K562 (cell line): ENCODE measurements around the gene ZNF598. TPM values are rescaled to one million over a fixed set of nuclear protein-coding genes. Genes with fewer than 3 reads are reported as not detected.

Experiments
- ATF2 ChIP-seq: sonication (generic); formaldehyde crosslinking; IDR thresholded peaks from 2 replicates; pipeline ENCODE4 v1.8.1; 2022; ENCODE audit warnings: missing genetic modification reagents
- CREB1 ChIP-seq, 2 experiments: sonication (generic) in 1 of 2; formaldehyde crosslinking in 1 of 2; IDR thresholded peaks; 2 replicates each; pipeline versions ENCODE4 v1.6.1 to v1.8.0; 2012 to 2022; ENCODE audit warnings: inconsistent platforms in 1 of 2, mild to moderate bottlenecking in 1 of 2, missing genetic modification reagents in 1 of 2, moderate library complexity in 1 of 2
- EP300 ChIP-seq: IDR thresholded peaks from 2 replicates; pipeline ENCODE4 v1.6.1; 2012; ENCODE audit warnings: low read length, improper control_type of control experiment
- ETV6 ChIP-seq, 3 experiments: fragments of 150-350 bp in 1 of 3; sonication (generic) in 1 of 3; formaldehyde crosslinking in 1 of 3; IDR thresholded peaks; 2 replicates each; pipeline versions ENCODE4 v1.6.1 to v1.8.0; 2014 to 2022; ENCODE audit warnings: borderline replicate concordance in 2 of 3, low read depth in 2 of 3, antibody characterized with exemption in 1 of 3, low read length in 1 of 3, mild to moderate bottlenecking in 1 of 3, missing genetic modification reagents in 1 of 3
- FOXK2 ChIP-seq, 2 experiments: fragments of 450-650 bp; IDR thresholded peaks in 1 of 2; conservative IDR thresholded peaks in 1 of 2; 2 replicates each; pipeline ENCODE4 v1.6.1; 2016; ENCODE audit warnings: low read depth in 2 of 2, mild to moderate bottlenecking in 1 of 2
- KDM2B ChIP-seq: fragments of 250-450 bp; sonication (Bioruptor Pico); IDR thresholded peaks from 2 replicates; pipeline ENCODE4 v1.8.0; 2021; ENCODE audit warnings: mild to moderate bottlenecking, moderate library complexity
- PHB ChIP-seq: fragments of 250-450 bp; sonication (Bioruptor Pico); IDR thresholded peaks from 2 replicates; pipeline ENCODE4 v1.5.0; 2021
- POLR3A ChIP-seq: IDR thresholded peaks from 2 replicates; pipeline ENCODE4 v1.6.1; 2011; ENCODE audit warnings: borderline replicate concordance, mild to moderate bottlenecking, moderate library complexity; ENCODE audit not compliant: insufficient read length, insufficient read depth; ENCODE audit errors: extremely low read depth
- RBFOX2 ChIP-seq: fragments of 200-400 bp; formaldehyde crosslinking; IDR thresholded peaks from 2 replicates; pipeline ENCODE4 v1.6.1; 2017; ENCODE audit warnings: low read depth, mild to moderate bottlenecking, low read length, moderate library complexity
- RCOR1 ChIP-seq, 2 experiments: IDR thresholded peaks; 2 replicates each; pipeline ENCODE4 v1.6.1; 2012; ENCODE audit warnings: low read depth in 2 of 2, low read length in 2 of 2, borderline replicate concordance in 1 of 2, improper control_type of control experiment in 1 of 2
- SRSF9 ChIP-seq: fragments of 200-400 bp; formaldehyde crosslinking; IDR thresholded peaks from 2 replicates; pipeline ENCODE4 v1.6.1; 2017; ENCODE audit warnings: low read depth, low read length, borderline replicate concordance
- TARDBP ChIP-seq: fragments of 450-650 bp; IDR thresholded peaks from 2 replicates; pipeline ENCODE4 v1.6.1; 2016
- ZBTB12 ChIP-seq: fragments of 250-450 bp; sonication (Bioruptor Pico); IDR thresholded peaks from 2 replicates; pipeline ENCODE4 v1.4.0; 2020
- ZFP30 ChIP-seq: fragments of 250-450 bp; sonication (Bioruptor Pico); IDR thresholded peaks from 2 replicates; pipeline ENCODE4 v1.8.0; 2022; ENCODE audit warnings: moderate library complexity, mild to moderate bottlenecking, inconsistent platforms, borderline replicate concordance
- polyA plus RNA-seq, 8 experiments: library from polyadenylated mRNA; depleted of rRNA in 4 of 8; stranded (reverse) in 5 of 8; unstranded in 3 of 8; fragments of >200 nt; fragmentation: Nextera tagmentation in 2 of 8; fragmentation: Illumina TruSeq in 1 of 8; extraction: Ambion mirVana in 2 of 8; extraction: Trizol in 1 of 8; gene quantifications; 2 replicates each; pipeline versions ENCODE4 v1.2.1 to v1.2.3, GENCODE V29; 2011 to 2014; ENCODE audit warnings: inconsistent platforms in 1 of 8, missing spikeins in 1 of 8
- total RNA-seq, 7 experiments: library from RNA; depleted of rRNA in 6 of 7; stranded (reverse); fragments of >200 nt in 6 of 7; fragmentation: Illumina TruSeq in 2 of 7; extraction: Trizol in 2 of 7; gene quantifications; 2 replicates each; pipeline versions ENCODE4 v1.2.1 to v1.2.3, GENCODE V29; 2011 to 2021; ENCODE audit warnings: low replicate concordance in 1 of 7
- TF ChIP-seq, protein P1 (sequence below): sonication (generic); formaldehyde crosslinking; IDR thresholded peaks from 2 replicates; pipeline ENCODE4 v1.8.0; 2022; ENCODE audit warnings: missing genetic modification reagents, mild to moderate bottlenecking, moderate library complexity, borderline replicate concordance
- TF ChIP-seq, protein P2 (sequence below): fragments of 250-450 bp; sonication (Bioruptor Pico); IDR thresholded peaks from 2 replicates; pipeline ENCODE4 v1.5.0; 2021
- TF ChIP-seq, protein P3 (sequence below), 2 experiments: fragments of 450-650 bp; IDR thresholded peaks; 2 replicates each; pipeline ENCODE4 v1.6.1; 2016
- TF ChIP-seq, protein P4 (sequence below), 2 experiments: fragments of 200-800 bp in 1 of 2; sonication (Bioruptor generic) in 1 of 2; sonication (generic) in 1 of 2; formaldehyde crosslinking in 1 of 2; IDR thresholded peaks in 1 of 2; conservative IDR thresholded peaks in 1 of 2; 2 replicates each; pipeline versions ENCODE4 v1.5.0 to v1.6.1; 2016 to 2020; ENCODE audit warnings: missing compliant biosample characterization in 1 of 2, missing genetic modification characterization in 1 of 2, missing genetic modification reagents in 1 of 2

Gene ZNF598
- total and polyA plus RNA-seq, 9 of the 15 experiments (the other 6 are each of a cell fraction or from before 2014, with no cell fraction given), result 0.11 to 115 (median 29.6) TPM

DNA sequence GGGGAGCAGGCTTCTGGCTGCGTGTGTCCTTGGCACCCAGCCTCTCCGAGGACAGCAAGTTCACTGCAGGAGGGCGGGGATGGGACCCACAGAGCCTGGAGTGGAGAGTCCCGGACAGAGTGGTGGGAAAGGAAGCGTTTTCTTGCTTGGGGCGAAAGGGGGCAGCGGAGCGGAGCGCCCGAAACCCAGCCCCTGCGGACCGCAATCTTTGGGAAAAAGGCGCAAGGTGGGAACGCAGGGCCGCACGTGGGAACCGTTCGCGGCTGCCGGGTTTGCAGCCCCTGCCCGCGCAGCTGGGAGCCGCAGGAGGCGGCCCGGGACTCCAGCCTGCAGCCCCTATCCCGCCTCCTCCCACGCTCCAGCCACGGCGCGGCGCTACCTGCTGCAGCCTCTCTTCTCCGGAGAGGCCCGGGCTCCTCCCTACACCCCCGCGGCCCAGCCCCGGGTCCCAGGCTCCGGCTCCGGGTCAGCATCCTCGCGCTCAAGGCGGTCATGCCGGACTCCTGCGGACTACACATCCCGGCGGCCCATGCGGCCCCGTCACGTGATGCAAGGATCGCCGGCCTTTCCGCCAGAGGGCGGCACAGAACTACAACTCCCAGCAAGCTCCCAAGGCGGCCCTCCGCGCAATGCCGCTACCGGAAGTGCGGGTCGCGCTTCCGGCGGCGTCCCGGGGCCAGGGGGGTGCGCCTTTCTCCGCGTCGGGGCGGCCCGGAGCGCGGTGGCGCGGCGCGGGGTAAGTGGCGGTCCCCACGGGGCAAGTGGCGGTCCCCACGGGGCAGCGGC, 37.9 kb upstream of the ZNF598 start, which contains the start of the genes NTHL1 and TSC2 (continued):
- TF ChIP-seq PHB (CRISPR knock-in tag) (no peak), EP300 (no peak), KDM2B (CRISPR knock-in tag) (peak; percentile 82; the same call in 1 of the 2 replicates), RCOR1 (IDR thresholded peaks at IDR 0.05; ENCODE audit: borderline replicate concordance in 1 of 2, low read depth in 2 of 2, low read length in 2 of 2) (peak in 1 of 2 experiments; percentile 38; a peak in 1 of 4 replicates), ZBTB12 (peak; percentile 68; the same call in 1 of the 2 replicates), ATF2 (CRISPR knock-in tag) (no peak), SRSF9 (no peak), CREB1 (IDR thresholded peaks at IDR 0.05) (peak; percentile 81), CREB1 (CRISPR knock-in tag; IDR thresholded peaks at IDR 0.05) (peak; percentile 88), TARDBP (peak; percentile 24), FOXK2 (conservative IDR thresholded peaks at IDR 0.05 in 1 of 2, IDR thresholded peaks at IDR 0.05 in 1 of 2; ENCODE audit: low read depth in 2 of 2) (peak in 1 of 2 experiments; percentile 51; a peak in 1 of 4 replicates), POLR3A (no peak), ETV6 (IDR thresholded peaks at IDR 0.05; ENCODE audit: borderline replicate concordance in 1 of 2, low read depth in 2 of 2, low read length in 1 of 2) (no peak), ETV6 (CRISPR knock-in tag; IDR thresholded peaks at IDR 0.05; ENCODE audit: borderline replicate concordance) (no peak), ZFP30 (CRISPR knock-in tag) (no peak), RBFOX2 (peak; percentile 72)
- TF ChIP-seq, protein P1, sequence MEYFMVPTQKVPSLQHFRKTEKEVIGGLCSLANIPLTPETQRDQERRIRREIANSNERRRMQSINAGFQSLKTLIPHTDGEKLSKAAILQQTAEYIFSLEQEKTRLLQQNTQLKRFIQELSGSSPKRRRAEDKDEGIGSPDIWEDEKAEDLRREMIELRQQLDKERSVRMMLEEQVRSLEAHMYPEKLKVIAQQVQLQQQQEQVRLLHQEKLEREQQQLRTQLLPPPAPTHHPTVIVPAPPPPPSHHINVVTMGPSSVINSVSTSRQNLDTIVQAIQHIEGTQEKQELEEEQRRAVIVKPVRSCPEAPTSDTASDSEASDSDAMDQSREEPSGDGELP (CRISPR knock-in tag), result peak; percentile 89
- TF ChIP-seq, protein P2, sequence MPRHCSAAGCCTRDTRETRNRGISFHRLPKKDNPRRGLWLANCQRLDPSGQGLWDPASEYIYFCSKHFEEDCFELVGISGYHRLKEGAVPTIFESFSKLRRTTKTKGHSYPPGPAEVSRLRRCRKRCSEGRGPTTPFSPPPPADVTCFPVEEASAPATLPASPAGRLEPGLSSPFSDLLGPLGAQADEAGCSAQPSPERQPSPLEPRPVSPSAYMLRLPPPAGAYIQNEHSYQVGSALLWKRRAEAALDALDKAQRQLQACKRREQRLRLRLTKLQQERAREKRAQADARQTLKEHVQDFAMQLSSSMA (CRISPR knock-in tag), result no peak
- TF ChIP-seq, protein P3, sequence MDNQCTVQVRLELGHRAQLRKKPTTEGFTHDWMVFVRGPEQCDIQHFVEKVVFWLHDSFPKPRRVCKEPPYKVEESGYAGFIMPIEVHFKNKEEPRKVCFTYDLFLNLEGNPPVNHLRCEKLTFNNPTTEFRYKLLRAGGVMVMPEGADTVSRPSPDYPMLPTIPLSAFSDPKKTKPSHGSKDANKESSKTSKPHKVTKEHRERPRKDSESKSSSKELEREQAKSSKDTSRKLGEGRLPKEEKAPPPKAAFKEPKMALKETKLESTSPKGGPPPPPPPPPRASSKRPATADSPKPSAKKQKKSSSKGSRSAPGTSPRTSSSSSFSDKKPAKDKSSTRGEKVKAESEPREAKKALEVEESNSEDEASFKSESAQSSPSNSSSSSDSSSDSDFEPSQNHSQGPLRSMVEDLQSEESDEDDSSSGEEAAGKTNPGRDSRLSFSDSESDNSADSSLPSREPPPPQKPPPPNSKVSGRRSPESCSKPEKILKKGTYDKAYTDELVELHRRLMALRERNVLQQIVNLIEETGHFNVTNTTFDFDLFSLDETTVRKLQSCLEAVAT (IDR thresholded peaks at IDR 0.05), result no peak
- TF ChIP-seq, protein P4, sequence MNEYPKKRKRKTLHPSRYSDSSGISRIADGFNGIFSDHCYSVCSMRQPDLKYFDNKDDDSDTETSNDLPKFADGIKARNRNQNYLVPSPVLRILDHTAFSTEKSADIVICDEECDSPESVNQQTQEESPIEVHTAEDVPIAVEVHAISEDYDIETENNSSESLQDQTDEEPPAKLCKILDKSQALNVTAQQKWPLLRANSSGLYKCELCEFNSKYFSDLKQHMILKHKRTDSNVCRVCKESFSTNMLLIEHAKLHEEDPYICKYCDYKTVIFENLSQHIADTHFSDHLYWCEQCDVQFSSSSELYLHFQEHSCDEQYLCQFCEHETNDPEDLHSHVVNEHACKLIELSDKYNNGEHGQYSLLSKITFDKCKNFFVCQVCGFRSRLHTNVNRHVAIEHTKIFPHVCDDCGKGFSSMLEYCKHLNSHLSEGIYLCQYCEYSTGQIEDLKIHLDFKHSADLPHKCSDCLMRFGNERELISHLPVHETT (CRISPR knock-in tag; conservative IDR thresholded peaks at IDR 0.05 in 1 of 2, IDR thresholded peaks at IDR 0.05 in 1 of 2), result peak in 1 of 2 experiments; percentile 89; a peak in 2 of 4 replicates
